A673 (cell line): ENCODE data around the gene DMRTA2. TPM values are rescaled to one million over a fixed set of nuclear protein-coding genes. Genes with fewer than 3 reads are reported as not detected.
A peak's percentile ranks its signal among the peaks of the same experiment; 100 is the strongest.

Experiments used
- BruUV-seq: library from RNA; stranded (reverse); fragments of 400-500 nt; replicated peaks from 2 replicates; lab custom pipeline; 2021; lab: Mats Ljungman, UMichigan
- CTCF ChIA-PET: fragments of 300-600 bp; sonication (Branson Sonifier 250); formaldehyde crosslinking; loops from one replicate; lab custom pipeline; 2022; ENCODE audit warnings: antibody characterized with exemption; lab: Charles Lee
- POLR2A ChIA-PET: fragments of 300-600 bp; sonication (Branson Sonifier 250); formaldehyde crosslinking; loops from one replicate; lab custom pipeline; 2022; ENCODE audit warnings: antibody characterized with exemption; ENCODE audit not compliant: low non-redundant PET; lab: Charles Lee
- DNase-seq: peaks from one replicate; pipeline ENCODE4 v3.0.0-alpha.2; 2015; ENCODE audit warnings: low spot score
- H3K27ac ChIP-seq: fragments of 200-600 bp; sonication (generic); 2 replicates; pipeline ENCODE4 v1.5.1; 2016; ENCODE audit warnings: mixed run types, low read depth, mild to moderate bottlenecking, mixed read lengths, antibody characterized with exemption, low read length; ENCODE audit not compliant: poor library complexity, severe bottlenecking
- H3K27me3 ChIP-seq: fragments of 200-600 bp; sonication (generic); replicated peaks from 2 replicates; pipeline ENCODE4 v1.6.1; 2017; ENCODE audit warnings: mixed run types, low read depth, mild to moderate bottlenecking, mixed read lengths, antibody characterized with exemption, low read length; ENCODE audit not compliant: insufficient read depth, poor library complexity
- H3K36me3 ChIP-seq: fragments of 200-600 bp; sonication (generic); 2 replicates; pipeline ENCODE4 v1.6.1; 2016; ENCODE audit warnings: mixed run types, mild to moderate bottlenecking, mixed read lengths, antibody characterized with exemption, low read length; ENCODE audit not compliant: insufficient read depth, poor library complexity, severe bottlenecking
- H3K4me1 ChIP-seq: fragments of 200-600 bp; sonication (generic); 2 replicates; pipeline ENCODE4 v1.6.1; 2017; ENCODE audit warnings: mixed run types, mild to moderate bottlenecking, mixed read lengths, antibody characterized with exemption, low read length; ENCODE audit not compliant: insufficient read depth, poor library complexity, severe bottlenecking
- H3K4me3 ChIP-seq: fragments of 200-600 bp; sonication (generic); 2 replicates; pipeline ENCODE4 v1.5.1; 2016; ENCODE audit warnings: low read depth, mixed run types, mild to moderate bottlenecking, mixed read lengths, low read length; ENCODE audit not compliant: poor library complexity, severe bottlenecking
- H3K9me3 ChIP-seq: fragments of 200-600 bp; sonication (generic); 2 replicates; pipeline ENCODE4 v1.6.1; 2016; ENCODE audit warnings: mixed run types, low read depth, mild to moderate bottlenecking, mixed read lengths, antibody characterized with exemption, low read length; ENCODE audit not compliant: poor library complexity, severe bottlenecking
- CTCF ChIP-seq: fragments of 300-800, 200-600 bp; sonication (generic); conservative IDR thresholded peaks from 2 replicates; pipeline ENCODE4 v1.5.1; 2017; ENCODE audit warnings: low read depth, mild to moderate bottlenecking, antibody characterized with exemption, low read length, moderate library complexity, mixed read lengths
- EZH2 ChIP-seq: fragments of 200-600 bp; sonication (generic); IDR thresholded peaks from 2 replicates; pipeline ENCODE4 v1.6.1; 2017; ENCODE audit warnings: borderline replicate concordance, low read depth, mild to moderate bottlenecking, mixed read lengths, antibody characterized with exemption, low read length; ENCODE audit not compliant: poor library complexity, severe bottlenecking
- intact Hi-C: fragments of 100-400 bp; cut with micrococcal nuclease; formaldehyde crosslinking; loops from one replicate; pipeline ENCODE4 v1.10.0; 2022; ENCODE audit not compliant: unreplicated experiment
- total RNA-seq: library from RNA; stranded (reverse); gene quantifications from 2 replicates; pipeline ENCODE4 v1.2.3, GENCODE V29; 2021

DMRTA2 gene
- total RNA-seq, 1 experiment from 2014 or later: 0.37 TPM

- CTCF ChIA-PET: no interaction called here
- no TSS peak for BruUV-seq
- Histone ChIP-seq H3K4me3 (no peak overlapping the region), H3K9me3 (no peaks in the 10 kb centered on the region), H3K27me3 (peaks cover 75% of the 10 kb centered on the region), H3K4me1 (peaks cover 8% of the 10 kb centered on the region), H3K36me3 (no peaks in the 10 kb centered on the region), H3K27ac (no peak overlapping the region)
- POLR2A ChIA-PET: no interaction called here
- intact Hi-C loops: no loop called here
- no peak for DNase-seq
- TF ChIP-seq CTCF (no peak), EZH2 (peak; percentile 26)
Measured at GRCh38 chr1:50430010-50430405, 6.8 kb upstream of the DMRTA2 start.

- TF ChIP-seq CTCF (no peak), EZH2 (peak; percentile 75)
- ChIA-PET POLR2A (no interaction called here), CTCF (no interaction called here)
- BruUV-seq: no TSS peak
- Histone ChIP-seq H3K36me3 (no peaks in the 10 kb centered on the region), H3K9me3 (no peaks in the 10 kb centered on the region), H3K4me3 (peak overlapping the region; percentile 29), H3K27me3 (peaks cover 94% of the 10 kb centered on the region), H3K27ac (no peak overlapping the region), H3K4me1 (peaks cover 13% of the 10 kb centered on the region)
- intact Hi-C loops: no loop called here
- no peak for DNase-seq
Measured at GRCh38 chr1:50427818-50428779, 4.9 kb upstream of the DMRTA2 start.

GRCh38 chr1:50427086-50427817 is 4.0 kb upstream of the DMRTA2 start:
- TF ChIP-seq CTCF (no peak), EZH2 (peak; percentile 97)
- H3K27me3 ChIP-seq: peaks cover 100% of the 10 kb centered on the region
- intact Hi-C loops: no loop called here
- DNase-seq: no peak
- H3K4me3 ChIP-seq: peak overlapping the region; percentile 29
- no peaks in the 10 kb centered on the region for H3K36me3 ChIP-seq
- peaks cover 13% of the 10 kb centered on the region for H3K4me1 ChIP-seq
- no peak overlapping the region for H3K27ac ChIP-seq
- H3K9me3 ChIP-seq: no peaks in the 10 kb centered on the region
- CTCF ChIA-PET: no interaction called here
- no TSS peak for BruUV-seq
- POLR2A ChIA-PET: no interaction called here
